GM10248 (cell line): ENCODE measurements around the gene ARF5.

Experiments
- CTCF ChIA-PET: fragments of 300-600 bp; sonication (Branson Sonifier 250); formaldehyde crosslinking; extraction: SDS; loops from one replicate; lab custom pipeline; 2021; ENCODE audit warnings: antibody characterized with exemption; lab: Yijun Ruan, JAX
- POLR2A ChIA-PET: fragments of 350-650 bp; sonication (Branson Sonifier 250); formaldehyde crosslinking; extraction: SDS; loops from one replicate; lab custom pipeline; 2020; ENCODE audit warnings: antibody characterized with exemption; lab: Yijun Ruan, JAX
- DNase-seq: peaks from one replicate; pipeline ENCODE4 v3.0.0; 2012; ENCODE audit errors: extremely low spot score
- CTCF ChIP-seq: IDR thresholded peaks from 2 replicates; pipeline ENCODE4 v1.5.1; 2012; ENCODE audit warnings: mild to moderate bottlenecking, low read depth; ENCODE audit errors: extremely low read depth, missing control alignments, control extremely low read depth

Gene ARF5

DNA sequence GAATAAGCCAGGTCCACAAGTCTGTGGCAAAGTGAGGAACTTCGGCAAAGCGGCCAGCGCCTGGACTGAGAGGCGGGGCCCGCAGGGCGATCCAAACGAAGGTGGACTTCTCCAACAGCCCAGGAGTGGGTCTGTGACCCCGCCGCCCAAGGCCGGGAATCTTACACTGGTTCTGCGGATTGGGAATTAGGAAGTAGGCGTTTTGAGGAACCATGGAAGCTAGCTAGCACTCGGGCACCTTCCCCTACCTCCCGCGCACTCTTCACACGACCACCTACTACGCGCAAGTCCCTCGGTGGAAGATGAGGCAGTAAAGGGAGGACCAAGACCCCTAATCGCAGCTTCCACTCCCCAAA lies 570 bp upstream of the ARF5 start:
- ChIA-PET POLR2A (no interaction called here), CTCF (interaction anchor here (1.3 to 1.9 kb wide), 4 partner anchors 9 to 622 kb away, joined by 3 to 4 read pairs (median 4); no protein-coding TSS in a partner anchor)
- DNase-seq = no peak
- TF ChIP-seq CTCF = no peak

GRCh38 chr7:127588697-127589482 lies 679 bp downstream of the ARF5 start:
- CTCF ChIA-PET = interaction anchor here (0.8 to 2.3 kb wide), 11 partner anchors 9 to 621 kb away, joined by 3 to 7 read pairs (median 3); no protein-coding TSS in a partner anchor

DNA sequence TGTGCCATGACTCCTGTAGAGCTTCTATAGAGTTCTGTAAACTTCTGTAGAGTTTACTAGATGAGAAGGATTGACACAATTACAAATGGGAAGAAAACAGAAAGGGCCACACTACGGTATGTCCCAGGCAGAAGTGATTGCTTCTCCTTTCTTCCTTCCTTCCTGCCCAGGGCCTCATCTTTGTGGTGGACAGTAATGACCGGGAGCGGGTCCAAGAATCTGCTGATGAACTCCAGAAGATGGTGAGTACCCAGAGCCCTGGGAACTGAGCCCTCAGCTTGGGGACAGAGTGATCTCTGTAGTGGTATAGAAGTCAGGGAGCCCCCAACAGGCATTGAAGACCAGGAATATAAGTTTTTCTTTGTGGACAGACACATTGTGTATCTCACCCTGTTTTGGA lies 1.7 kb downstream of the ARF5 start:
- DNase-seq = no peak
- ChIA-PET POLR2A (no interaction called here), CTCF (interaction anchor here (1.2 to 2.3 kb wide), 3 partner anchors 10 to 618 kb away, joined by 3 to 7 read pairs (median 3); no protein-coding TSS in a partner anchor)
- TF ChIP-seq CTCF = no peak

More at GRCh38 chr7:127588697-127589482, 679 bp downstream of the ARF5 start:
- peak; percentile 65 for DNase-seq
- peak; percentile 64 for TF ChIP-seq CTCF
- POLR2A ChIA-PET = interaction anchor here (0.5 kb wide), 1 partner anchor 1161 kb away, joined by 4 read pairs; no protein-coding TSS in a partner anchor

GRCh38 chr7:127591189-127591588 lies 3.0 kb downstream of the ARF5 start:
- CTCF ChIA-PET = no interaction called here
- POLR2A ChIA-PET = interaction anchor here (0.7 kb wide), 1 partner anchor 17 kb away, joined by 3 read pairs; no protein-coding TSS in a partner anchor
- TF ChIP-seq CTCF = no peak
- DNase-seq = no peak

- CTCF ChIA-PET = interaction anchor here (1.4 kb wide), 1 partner anchor 11 kb away, joined by 3 read pairs; no protein-coding TSS in a partner anchor
- POLR2A ChIA-PET = interaction anchor here (0.7 kb wide), 1 partner anchor 16 kb away, joined by 3 read pairs; no protein-coding TSS in a partner anchor
- TF ChIP-seq CTCF = no peak
- no peak for DNase-seq
Measured at GRCh38 chr7:127591591-127591990, 3.4 kb downstream of the ARF5 start.

DNA sequence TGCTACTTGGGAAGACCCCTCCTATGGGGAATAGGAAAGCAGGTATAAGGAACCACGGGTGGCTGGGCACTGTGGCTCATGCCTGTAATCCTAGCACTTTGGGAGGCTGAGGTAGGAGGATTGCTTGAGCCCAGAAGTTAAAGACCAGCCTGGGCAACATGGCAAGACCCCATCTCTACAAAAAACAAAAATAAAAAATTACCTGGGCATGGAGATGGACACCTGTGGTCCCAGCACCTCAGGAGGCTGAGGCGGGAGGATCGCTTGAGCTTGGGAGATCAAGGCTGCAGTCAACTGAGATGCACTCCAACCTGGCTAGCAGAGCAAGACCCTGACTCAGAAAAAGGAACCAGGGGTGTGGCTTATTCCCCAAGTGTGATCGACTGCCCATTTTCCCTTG lies 4.3 kb downstream of the ARF5 start:
- POLR2A ChIA-PET = no interaction called here
- no peak for DNase-seq
- CTCF ChIA-PET = interaction anchor here (1.4 kb wide), 1 partner anchor 10 kb away, joined by 3 read pairs; no protein-coding TSS in a partner anchor
- no peak for TF ChIP-seq CTCF
